Keratinocyte (primary cell): ENCODE data around the gene HMGCS1.

ENCODE experiments used
- CTCF ChIP-seq, 3 experiments: IDR thresholded peaks in 1 of 3; conservative IDR thresholded peaks in 1 of 3; optimal IDR thresholded peaks in 1 of 3; 2 replicates in 2 of 3; 3 replicates in 1 of 3; pipeline versions ENCODE3 to v1.5.1; 2011; ENCODE audit warnings: low read length in 3 of 3, mild to moderate bottlenecking in 3 of 3, moderate library complexity in 2 of 3, control low read depth in 1 of 3, inconsistent platforms in 1 of 3; ENCODE audit not compliant: insufficient read depth in 2 of 3; ENCODE audit errors: extremely low read depth in 1 of 3
- EZH2 ChIP-seq: IDR thresholded peaks from one replicate; pipeline ENCODE4 v1.6.1; 2012; ENCODE audit warnings: inconsistent platforms, mild to moderate bottlenecking, low read length, moderate library complexity

- no peak for TF ChIP-seq CTCF (optimal IDR thresholded peaks at IDR 0.05 in 1 of 3, IDR thresholded peaks at IDR 0.05 in 1 of 3, conservative IDR thresholded peaks at IDR 0.05 in 1 of 3; ENCODE audit: extremely low read depth in 1 of 3, insufficient read depth in 2 of 3, low read length in 3 of 3)
- no peak for TF ChIP-seq EZH2
Observed at GRCh38 chr5:43315682-43316081, 2.5 kb upstream of the HMGCS1 start.
